ENCODE results near the gene ZBTB16.

Gene ZBTB16

GRCh38 chr11:114188851-114189570, 129.5 kb downstream of the ZBTB16 start:
- no peak for DNase-seq (ENCODE audit: low spot score)

- DNase-seq (ENCODE audit: low spot score), result no peak
Measured at GRCh38 chr11:114190630-114191029, 131.1 kb downstream of the ZBTB16 start.

GRCh38 chr11:114191893-114192292, 132.4 kb downstream of the ZBTB16 start:
- no peak for DNase-seq (ENCODE audit: low spot score)

GRCh38 chr11:114192841-114193389, 133.4 kb downstream of the ZBTB16 start:
- DNase-seq (ENCODE audit: low spot score), result no peak

- no peak for DNase-seq (ENCODE audit: low spot score)
Measured at GRCh38 chr11:114193730-114194679, 134.5 kb downstream of the ZBTB16 start.

- DNase-seq (ENCODE audit: low spot score), result no peak
Measured at GRCh38 chr11:114194702-114195101, 135.2 kb downstream of the ZBTB16 start.

GRCh38 chr11:114195151-114195550, 135.6 kb downstream of the ZBTB16 start:
- DNase-seq (ENCODE audit: low spot score), result no peak

- DNase-seq (ENCODE audit: low spot score), result no peak
Measured at GRCh38 chr11:114195981-114196731, 136.6 kb downstream of the ZBTB16 start.

- DNase-seq (ENCODE audit: low spot score), result no peak
Measured at GRCh38 chr11:114196997-114197703, 137.6 kb downstream of the ZBTB16 start.

- DNase-seq (ENCODE audit: low spot score), result no peak
Measured at GRCh38 chr11:114197799-114198500, 138.4 kb downstream of the ZBTB16 start.

GRCh38 chr11:114199051-114199450, 139.5 kb downstream of the ZBTB16 start:
- no peak for DNase-seq (ENCODE audit: low spot score)

- no peak for DNase-seq (ENCODE audit: low spot score)
Measured at GRCh38 chr11:114200351-114201133, 141.0 kb downstream of the ZBTB16 start.

- DNase-seq (ENCODE audit: low spot score), result no peak
Measured at GRCh38 chr11:114201219-114201618, 141.7 kb downstream of the ZBTB16 start.

GRCh38 chr11:114202011-114202609, 142.6 kb downstream of the ZBTB16 start:
- no peak for DNase-seq (ENCODE audit: low spot score)

GRCh38 chr11:114207096-114207495, 147.6 kb downstream of the ZBTB16 start:
- no peak for DNase-seq (ENCODE audit: low spot score)

GRCh38 chr11:114208377-114208776, 148.9 kb downstream of the ZBTB16 start:
- DNase-seq (ENCODE audit: low spot score), result no peak

GRCh38 chr11:114209343-114209742, 149.8 kb downstream of the ZBTB16 start:
- no peak for DNase-seq (ENCODE audit: low spot score)

- no peak for DNase-seq (ENCODE audit: low spot score)
Measured at GRCh38 chr11:114209904-114210303, 150.4 kb downstream of the ZBTB16 start.

GRCh38 chr11:114211444-114212121, 152.1 kb downstream of the ZBTB16 start:
- DNase-seq (ENCODE audit: low spot score), result no peak

Data from RKO (cell line).